ENCODE measurements around the gene GP1BB.

Gene GP1BB

DNA sequence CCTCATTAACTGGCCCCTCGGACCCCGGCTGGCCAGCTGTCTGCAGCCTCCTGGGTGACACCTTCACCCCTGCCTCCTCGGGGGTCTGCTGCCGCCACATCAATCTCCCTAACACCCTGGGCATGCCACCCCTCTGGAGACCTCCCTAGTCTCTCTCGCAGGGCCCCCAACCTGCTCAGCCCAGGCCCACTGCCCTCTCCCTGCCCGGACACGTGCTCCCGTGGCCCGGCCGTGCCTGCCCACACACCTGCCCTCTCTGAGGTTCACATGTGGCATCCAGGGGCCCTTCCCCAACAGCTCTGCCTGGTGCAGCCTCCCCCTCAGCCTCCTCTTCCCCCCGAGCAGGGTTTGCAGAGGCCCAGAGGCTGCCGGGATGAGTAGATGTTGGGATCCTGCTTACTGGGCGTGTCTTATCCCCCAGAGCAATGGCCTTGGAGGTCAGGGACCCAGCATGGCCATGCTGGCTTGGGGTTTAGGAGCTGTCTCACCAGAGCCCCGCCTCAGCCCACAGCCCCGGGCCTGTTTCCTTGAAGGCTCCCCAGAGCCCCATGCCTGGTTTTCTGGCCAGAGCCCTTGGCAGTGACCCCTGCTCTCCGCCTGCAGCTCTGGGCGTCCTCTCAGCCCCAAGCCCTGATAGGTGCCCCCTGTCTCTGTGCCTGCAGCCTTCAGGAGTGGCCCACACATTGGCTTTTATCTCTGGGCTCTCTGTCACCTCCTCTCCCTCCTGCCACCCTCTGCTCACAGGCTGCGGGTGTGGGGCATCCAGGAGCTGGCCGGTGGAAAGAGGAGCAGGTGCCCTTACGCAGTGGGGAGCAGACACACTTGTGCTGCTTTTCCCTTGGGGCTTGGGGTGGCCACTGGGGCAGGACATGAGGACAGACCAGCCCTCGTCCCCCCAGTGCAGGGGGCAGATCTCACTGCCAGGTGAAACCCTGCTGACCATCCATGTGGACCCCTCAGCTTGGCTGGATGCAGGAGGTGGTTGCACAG lies 34.7 kb upstream of the GP1BB start:
- TF ChIP-seq, protein P1, sequence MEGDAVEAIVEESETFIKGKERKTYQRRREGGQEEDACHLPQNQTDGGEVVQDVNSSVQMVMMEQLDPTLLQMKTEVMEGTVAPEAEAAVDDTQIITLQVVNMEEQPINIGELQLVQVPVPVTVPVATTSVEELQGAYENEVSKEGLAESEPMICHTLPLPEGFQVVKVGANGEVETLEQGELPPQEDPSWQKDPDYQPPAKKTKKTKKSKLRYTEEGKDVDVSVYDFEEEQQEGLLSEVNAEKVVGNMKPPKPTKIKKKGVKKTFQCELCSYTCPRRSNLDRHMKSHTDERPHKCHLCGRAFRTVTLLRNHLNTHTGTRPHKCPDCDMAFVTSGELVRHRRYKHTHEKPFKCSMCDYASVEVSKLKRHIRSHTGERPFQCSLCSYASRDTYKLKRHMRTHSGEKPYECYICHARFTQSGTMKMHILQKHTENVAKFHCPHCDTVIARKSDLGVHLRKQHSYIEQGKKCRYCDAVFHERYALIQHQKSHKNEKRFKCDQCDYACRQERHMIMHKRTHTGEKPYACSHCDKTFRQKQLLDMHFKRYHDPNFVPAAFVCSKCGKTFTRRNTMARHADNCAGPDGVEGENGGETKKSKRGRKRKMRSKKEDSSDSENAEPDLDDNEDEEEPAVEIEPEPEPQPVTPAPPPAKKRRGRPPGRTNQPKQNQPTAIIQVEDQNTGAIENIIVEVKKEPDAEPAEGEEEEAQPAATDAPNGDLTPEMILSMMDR (IDR thresholded peaks at IDR 0.05; ENCODE audit: low read depth, low read length) = no peak
- DNase-seq (ENCODE audit: extremely low read depth, low read depth) = no peak

DNA sequence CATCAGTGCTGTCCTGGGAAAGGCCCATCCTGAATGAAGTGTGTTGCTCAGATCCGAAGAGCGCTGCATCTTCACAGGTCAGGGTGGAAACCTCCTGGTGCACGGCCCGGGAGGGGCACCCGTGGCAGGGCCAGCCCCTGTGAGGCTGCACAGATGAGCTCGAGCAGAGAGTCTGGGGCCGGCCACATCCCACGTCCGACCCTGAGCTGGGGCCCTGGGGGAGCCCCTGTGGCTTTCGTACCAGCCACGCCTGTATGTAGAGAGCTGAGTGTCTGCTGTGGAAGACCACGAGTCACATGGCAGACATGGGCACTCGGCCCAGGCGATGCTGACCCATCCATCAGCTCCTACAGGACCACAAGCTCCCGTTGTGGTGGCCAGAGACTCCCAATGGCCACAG lies 33.9 kb upstream of the GP1BB start:
- TF ChIP-seq, protein P1 (IDR thresholded peaks at IDR 0.05; ENCODE audit: low read depth, low read length) = no peak
- DNase-seq (ENCODE audit: extremely low read depth, low read depth) = no peak

DNA sequence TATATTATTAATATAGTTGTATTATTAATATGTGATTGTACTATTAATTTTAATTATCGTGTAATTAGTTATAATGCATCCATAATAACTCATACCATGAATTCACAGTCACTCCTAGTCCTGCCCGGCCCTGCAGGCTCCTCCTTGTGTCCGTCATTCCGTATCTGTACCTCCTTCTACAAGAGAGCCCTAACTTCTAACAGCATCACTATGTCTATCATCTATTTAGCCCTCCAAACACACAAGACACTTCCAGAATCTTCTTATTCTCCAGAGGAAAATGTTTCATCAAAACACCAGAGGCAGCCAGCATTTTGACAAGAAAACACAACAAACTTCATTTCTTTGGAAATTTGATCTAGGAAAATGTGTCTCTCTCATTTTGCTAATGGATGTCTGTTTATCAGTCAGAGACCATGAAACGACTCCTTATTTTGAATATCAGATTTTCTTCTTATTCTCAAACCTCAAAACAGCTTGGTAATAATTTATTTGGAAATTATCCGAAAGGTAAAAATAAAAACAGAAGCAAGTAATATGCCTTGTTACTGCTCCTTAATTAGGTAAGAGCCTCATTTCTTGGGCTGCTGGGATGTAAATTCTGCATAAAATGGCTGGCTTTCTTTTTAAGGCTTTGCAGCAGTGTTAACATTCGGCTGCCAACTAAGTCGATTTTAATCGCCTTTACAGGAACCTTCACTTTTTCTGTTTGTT lies 32.2 kb upstream of the GP1BB start:
- DNase-seq (ENCODE audit: extremely low read depth, low read depth) = no peak
- TF ChIP-seq, protein P1 (IDR thresholded peaks at IDR 0.05; ENCODE audit: low read depth, low read length) = no peak

DNA sequence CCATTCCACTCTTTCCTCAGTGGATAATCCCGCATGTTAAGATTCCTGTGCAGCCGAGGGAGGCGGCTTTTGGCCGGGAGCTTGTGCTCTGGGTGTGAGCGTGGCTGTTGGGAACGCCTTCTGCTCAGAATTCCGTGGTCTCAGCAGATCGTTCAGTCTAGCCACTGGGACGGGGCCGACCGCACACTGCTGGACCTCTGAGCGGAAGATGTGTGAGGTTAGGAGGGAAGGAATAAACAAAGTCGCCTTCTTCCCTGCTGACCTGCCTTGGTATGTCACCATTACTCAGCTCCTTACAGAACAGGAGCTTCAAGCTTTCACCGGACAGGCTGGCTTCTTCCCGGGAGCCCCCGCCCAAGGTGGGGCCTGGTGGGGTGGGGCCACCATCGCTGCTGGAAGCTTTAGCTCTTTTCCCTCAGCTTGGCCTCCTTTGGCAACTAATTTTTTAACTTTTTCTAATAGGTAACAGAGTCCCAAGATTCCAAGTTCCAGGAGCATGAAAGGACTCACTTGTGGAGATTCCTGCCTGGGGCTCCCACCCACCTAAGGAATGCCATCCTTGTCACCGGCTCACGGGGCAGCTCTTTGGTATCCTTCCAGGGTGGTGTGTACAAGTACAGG lies 31.5 kb upstream of the GP1BB start:
- TF ChIP-seq, protein P1 (IDR thresholded peaks at IDR 0.05; ENCODE audit: low read depth, low read length) = no peak
- DNase-seq (ENCODE audit: extremely low read depth, low read depth) = peak; percentile 5

DNA sequence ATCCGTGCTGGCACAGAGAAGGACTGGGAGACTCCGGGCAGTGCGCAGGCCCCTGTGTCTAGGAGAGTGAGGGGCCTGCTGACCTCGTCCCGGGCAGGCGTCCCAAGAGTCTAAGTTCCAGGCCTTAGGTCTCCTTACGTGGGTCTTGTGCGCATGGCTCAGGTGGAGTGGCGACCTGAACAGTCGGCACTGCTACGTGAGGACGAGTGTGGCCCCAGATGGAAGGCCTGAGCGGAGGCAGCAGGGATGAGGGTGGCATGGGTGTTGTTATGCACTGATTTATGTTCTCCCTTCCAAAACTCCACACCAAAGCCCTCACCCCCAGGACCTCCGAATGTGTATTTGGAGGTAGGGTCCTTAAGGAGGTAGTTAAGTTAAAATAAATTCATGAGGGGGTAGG lies 29.8 kb upstream of the GP1BB start:
- TF ChIP-seq, protein P1 (IDR thresholded peaks at IDR 0.05; ENCODE audit: low read depth, low read length) = no peak
- no peak for DNase-seq (ENCODE audit: extremely low read depth, low read depth)

DNA sequence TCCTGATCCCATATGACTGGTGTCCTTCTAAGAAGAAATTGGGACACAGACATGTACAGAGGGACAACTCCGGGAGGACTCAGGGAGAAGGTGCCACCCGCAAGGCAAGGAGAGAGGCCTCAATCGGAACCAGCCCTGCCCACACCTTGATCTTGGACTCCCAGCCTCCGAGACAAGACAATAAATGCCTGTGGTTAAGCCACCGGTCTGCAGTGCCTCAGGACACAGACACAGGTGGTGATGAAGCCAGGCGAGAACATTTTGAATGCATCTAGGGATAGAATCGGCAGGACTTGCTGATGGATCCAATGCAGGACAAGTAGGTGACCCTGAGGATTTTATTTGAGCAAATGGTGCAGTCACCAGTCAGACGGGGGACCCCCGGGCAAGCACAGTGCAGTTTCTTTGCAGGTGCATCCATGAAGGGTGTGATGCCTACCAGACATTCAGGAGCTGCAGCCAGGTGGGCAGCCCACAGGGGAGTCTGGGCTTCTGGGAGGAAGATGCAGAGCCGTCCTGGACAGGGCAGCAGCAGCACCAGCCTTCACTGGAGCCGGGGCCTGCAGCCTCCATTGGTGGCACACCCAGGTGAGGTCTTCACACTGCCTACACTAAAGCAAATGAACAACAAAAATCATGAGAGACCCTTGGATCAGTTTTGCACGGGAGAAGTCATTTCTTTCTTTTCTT lies 29.2 kb upstream of the GP1BB start:
- TF ChIP-seq, protein P1 (IDR thresholded peaks at IDR 0.05; ENCODE audit: low read depth, low read length) = no peak
- DNase-seq (ENCODE audit: extremely low read depth, low read depth) = no peak
